ENCODE results near the gene DENND2C.

The DENND2C gene

GRCh38 chr1:114561333-114561732, 108.5 kb downstream of the DENND2C start:
- H3K4me3 ChIP-seq (ENCODE audit: low read depth, low read length): no peak overlapping the region
- TF ChIP-seq, protein P1, sequence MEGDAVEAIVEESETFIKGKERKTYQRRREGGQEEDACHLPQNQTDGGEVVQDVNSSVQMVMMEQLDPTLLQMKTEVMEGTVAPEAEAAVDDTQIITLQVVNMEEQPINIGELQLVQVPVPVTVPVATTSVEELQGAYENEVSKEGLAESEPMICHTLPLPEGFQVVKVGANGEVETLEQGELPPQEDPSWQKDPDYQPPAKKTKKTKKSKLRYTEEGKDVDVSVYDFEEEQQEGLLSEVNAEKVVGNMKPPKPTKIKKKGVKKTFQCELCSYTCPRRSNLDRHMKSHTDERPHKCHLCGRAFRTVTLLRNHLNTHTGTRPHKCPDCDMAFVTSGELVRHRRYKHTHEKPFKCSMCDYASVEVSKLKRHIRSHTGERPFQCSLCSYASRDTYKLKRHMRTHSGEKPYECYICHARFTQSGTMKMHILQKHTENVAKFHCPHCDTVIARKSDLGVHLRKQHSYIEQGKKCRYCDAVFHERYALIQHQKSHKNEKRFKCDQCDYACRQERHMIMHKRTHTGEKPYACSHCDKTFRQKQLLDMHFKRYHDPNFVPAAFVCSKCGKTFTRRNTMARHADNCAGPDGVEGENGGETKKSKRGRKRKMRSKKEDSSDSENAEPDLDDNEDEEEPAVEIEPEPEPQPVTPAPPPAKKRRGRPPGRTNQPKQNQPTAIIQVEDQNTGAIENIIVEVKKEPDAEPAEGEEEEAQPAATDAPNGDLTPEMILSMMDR (IDR thresholded peaks at IDR 0.05; ENCODE audit: low read depth, low read length): no peak

GRCh38 chr1:114559356-114559755, 110.5 kb downstream of the DENND2C start:
- no peak overlapping the region for H3K4me3 ChIP-seq (ENCODE audit: low read depth, low read length)
- TF ChIP-seq, protein P1 (IDR thresholded peaks at IDR 0.05; ENCODE audit: low read depth, low read length): no peak

GRCh38 chr1:114558544-114558943, 111.3 kb downstream of the DENND2C start:
- H3K4me3 ChIP-seq (ENCODE audit: low read depth, low read length): no peak overlapping the region
- TF ChIP-seq, protein P1 (IDR thresholded peaks at IDR 0.05; ENCODE audit: low read depth, low read length): no peak

- TF ChIP-seq, protein P1 (IDR thresholded peaks at IDR 0.05; ENCODE audit: low read depth, low read length): no peak
- H3K4me3 ChIP-seq (ENCODE audit: low read depth, low read length): no peak overlapping the region
Measured at GRCh38 chr1:114554577-114554976, 115.3 kb downstream of the DENND2C start.

GRCh38 chr1:114552106-114552639, 117.7 kb downstream of the DENND2C start:
- H3K4me3 ChIP-seq (ENCODE audit: low read depth, low read length): no peak overlapping the region
- TF ChIP-seq, protein P1 (IDR thresholded peaks at IDR 0.05; ENCODE audit: low read depth, low read length): no peak

- H3K4me3 ChIP-seq (ENCODE audit: low read depth, low read length): no peak overlapping the region
- TF ChIP-seq, protein P1 (IDR thresholded peaks at IDR 0.05; ENCODE audit: low read depth, low read length): no peak
Measured at GRCh38 chr1:114551400-114551799, 118.4 kb downstream of the DENND2C start.

GRCh38 chr1:114550336-114550735, 119.5 kb downstream of the DENND2C start:
- H3K4me3 ChIP-seq (ENCODE audit: low read depth, low read length): no peak overlapping the region
- TF ChIP-seq, protein P1 (IDR thresholded peaks at IDR 0.05; ENCODE audit: low read depth, low read length): no peak
